Tongue (tissue), 2 donors: ENCODE data around the gene RABL3. TPM values are rescaled to one million over a fixed set of nuclear protein-coding genes. Genes with fewer than 3 reads are reported as not detected.
"Not testable (repeated sequence)": the region's sequence is repeated elsewhere in the genome, so short reads cannot be mapped to it uniquely, and the experiment has no call there.

Source experiments
- DNase-seq: peaks from one replicate; pipeline ENCODE4 v3.0.0-alpha.2; 2015
- total RNA-seq: library from RNA; depleted of rRNA; stranded (reverse); fragments of >200 nt; gene quantifications from one replicate; pipeline ENCODE4 v1.2.3, GENCODE V29; 2014

Gene RABL3
- 17.3 TPM for total RNA-seq

- peak; percentile 100 for DNase-seq
Observed at GRCh38 chr3:120742198-120742848, at the start of gene RABL3, which contains the start of gene GTF2E1. Gene RABL3, minus strand, starts transcription at chr3:120742516. Its CDS starts 9 bp downstream, at chr3:120742507. Gene GTF2E1, plus strand, starts transcription at chr3:120742744. Its CDS starts 7,809 bp downstream, at chr3:120750553.

- no peak for DNase-seq
Observed at GRCh38 chr3:120791913-120792312, 49.6 kb upstream of the RABL3 start.

GRCh38 chr3:120791010-120791409 lies 48.7 kb upstream of the RABL3 start:
- no peak for DNase-seq

- DNase-seq = not testable (repeated sequence)
Observed at GRCh38 chr3:120785832-120786231, 43.5 kb upstream of the RABL3 start.

GRCh38 chr3:120780977-120781376 lies 38.7 kb upstream of the RABL3 start:
- no peak for DNase-seq

GRCh38 chr3:120778776-120779175 lies 36.5 kb upstream of the RABL3 start:
- DNase-seq = no peak

GRCh38 chr3:120775411-120775810 lies 33.1 kb upstream of the RABL3 start:
- DNase-seq = no peak

GRCh38 chr3:120773932-120774331 lies 31.6 kb upstream of the RABL3 start:
- no peak for DNase-seq

GRCh38 chr3:120772081-120772480 lies 29.8 kb upstream of the RABL3 start:
- DNase-seq = no peak

- no peak for DNase-seq
Observed at GRCh38 chr3:120770891-120771290, 28.6 kb upstream of the RABL3 start.

GRCh38 chr3:120769436-120769835 lies 27.1 kb upstream of the RABL3 start:
- DNase-seq = no peak

GRCh38 chr3:120767106-120767505 lies 24.8 kb upstream of the RABL3 start:
- no peak for DNase-seq

- DNase-seq = no peak
Observed at GRCh38 chr3:120766576-120766975, 24.3 kb upstream of the RABL3 start.

GRCh38 chr3:120765830-120766493 lies 23.6 kb upstream of the RABL3 start:
- DNase-seq = no peak

- DNase-seq = peak; percentile 11
Observed at GRCh38 chr3:120764206-120764605, 21.9 kb upstream of the RABL3 start.

GRCh38 chr3:120763601-120764000 lies 21.3 kb upstream of the RABL3 start:
- DNase-seq = no peak

GRCh38 chr3:120762615-120763014 lies 20.3 kb upstream of the RABL3 start:
- DNase-seq = no peak

GRCh38 chr3:120758551-120758950 lies 16.2 kb upstream of the RABL3 start:
- DNase-seq = not testable (repeated sequence)

- DNase-seq = no peak
Observed at GRCh38 chr3:120756061-120756460, 13.7 kb upstream of the RABL3 start.

- no peak for DNase-seq
Observed at GRCh38 chr3:120753810-120754209, 11.5 kb upstream of the RABL3 start.

GRCh38 chr3:120752865-120753264 lies 10.5 kb upstream of the RABL3 start:
- no peak for DNase-seq

GRCh38 chr3:120752230-120752629 lies 9.9 kb upstream of the RABL3 start:
- no peak for DNase-seq

GRCh38 chr3:120749843-120750242 lies 7.5 kb upstream of the RABL3 start:
- DNase-seq = no peak

GRCh38 chr3:120745466-120745865 lies 3.1 kb upstream of the RABL3 start:
- DNase-seq = no peak
